Suppressor macrophage treated with lipopolysaccharide for 4 hours (primary cell): ENCODE measurements around the gene ATP6V0E1.
"Not testable (repeated sequence)": the region's sequence is repeated elsewhere in the genome, so short reads cannot be mapped to it uniquely, and the experiment has no call there.

ENCODE experiments used
- DNase-seq: peaks from one replicate; pipeline ENCODE4 v3.0.0-alpha.2; 2020

ATP6V0E1 gene

DNA sequence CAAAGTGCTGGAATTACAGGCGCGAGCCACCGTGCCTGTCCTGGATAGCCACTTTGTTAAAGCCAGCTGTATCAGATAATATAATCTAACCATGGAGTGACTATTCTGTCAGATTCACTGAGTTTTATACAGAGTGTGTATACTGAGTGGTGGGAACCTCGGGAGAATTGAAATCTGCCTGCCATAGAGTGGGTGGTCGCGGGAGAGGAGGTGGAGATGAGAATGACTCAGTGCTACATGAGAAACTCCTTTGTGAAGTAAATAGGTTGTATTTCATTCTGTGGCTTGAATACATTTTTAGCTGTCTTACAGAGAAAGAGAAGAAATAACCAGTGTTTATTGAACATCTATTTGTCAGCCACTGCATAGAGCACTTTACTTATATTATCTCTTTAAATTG lies 26.4 kb downstream of the ATP6V0E1 start:
- no peak for DNase-seq

DNA sequence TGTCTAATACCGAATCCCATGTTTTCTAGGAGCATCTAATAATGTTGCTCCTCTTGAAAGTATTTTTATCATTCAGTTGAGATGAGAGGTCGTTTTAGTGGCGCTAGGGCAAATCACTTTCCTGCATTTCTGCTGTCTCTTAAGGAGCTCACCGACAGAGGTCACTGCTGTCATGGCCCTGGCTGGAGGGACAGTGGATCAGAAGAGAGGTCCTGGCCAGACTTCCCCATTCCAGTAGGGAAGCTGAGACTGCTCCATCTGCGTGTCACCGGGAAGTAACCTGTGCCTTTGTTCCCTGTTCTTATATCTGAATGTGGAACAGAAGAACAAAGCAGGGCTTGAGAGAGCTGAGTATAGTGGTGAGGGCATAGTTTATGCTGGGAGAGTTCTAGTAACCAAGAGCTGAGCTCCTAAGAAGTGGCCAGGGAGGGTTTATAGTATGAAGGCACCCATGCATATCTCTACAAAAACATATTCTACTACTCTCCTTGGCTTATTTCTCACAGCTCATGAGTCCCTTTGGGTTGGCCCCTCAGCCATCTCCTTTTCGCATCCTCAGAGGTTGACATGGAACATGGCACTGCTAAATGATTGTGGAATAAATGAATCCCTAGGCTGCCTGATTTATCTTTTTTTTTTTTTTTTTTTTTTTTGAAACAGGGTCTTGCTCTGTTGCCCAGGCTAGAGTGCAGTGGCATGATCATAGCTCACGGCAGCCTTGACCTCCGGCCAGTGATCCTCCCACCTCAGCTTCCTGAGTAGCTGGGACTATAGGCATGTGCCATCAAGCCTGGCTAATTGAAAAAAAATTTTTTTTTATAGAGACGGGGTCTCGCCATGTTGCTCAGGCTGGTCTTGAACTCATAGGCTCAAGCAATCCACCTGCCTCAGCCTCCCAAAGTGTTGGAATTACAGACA lies 27.2 kb downstream of the ATP6V0E1 start:
- peak; percentile 81 for DNase-seq

DNA sequence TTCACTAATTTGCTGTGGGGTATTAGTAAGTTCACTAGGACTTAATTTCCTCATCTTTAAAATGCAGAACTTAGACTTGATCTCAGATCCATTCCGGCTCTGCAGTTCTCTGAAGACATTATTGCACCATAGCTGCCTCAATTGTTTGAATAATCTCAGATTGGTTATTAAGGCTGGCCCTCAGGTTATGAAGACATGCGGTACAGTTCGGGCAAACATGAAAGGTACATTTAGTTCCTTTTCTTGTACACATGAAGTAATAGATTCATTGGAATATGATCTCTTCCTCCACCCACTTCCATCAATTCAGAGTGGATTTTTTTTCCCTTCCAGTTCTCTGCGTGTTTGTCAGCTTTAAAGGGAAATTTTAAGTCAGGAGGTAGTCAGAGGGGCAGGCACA lies 28.0 kb downstream of the ATP6V0E1 start:
- DNase-seq = peak; percentile 65

DNA sequence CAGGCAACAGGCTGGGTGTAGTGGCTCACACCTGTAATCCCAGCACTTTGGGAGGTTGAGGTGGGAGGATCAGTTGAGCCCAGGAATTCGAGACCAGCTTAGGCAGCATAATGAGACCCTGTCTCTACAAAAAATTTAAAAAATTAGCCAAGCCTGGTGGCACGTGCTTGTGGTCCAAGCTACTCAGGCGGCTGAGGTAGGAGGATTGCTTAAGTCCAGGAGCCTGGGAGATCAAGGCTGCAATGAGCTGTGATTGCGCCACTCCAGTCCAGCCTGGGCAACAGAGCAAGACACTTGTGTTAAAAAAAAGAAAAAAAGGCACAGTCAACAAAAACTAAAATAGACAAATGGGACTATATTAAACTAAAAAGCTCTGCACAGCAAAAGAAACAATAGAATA lies 29.3 kb downstream of the ATP6V0E1 start:
- DNase-seq = peak; percentile 86

DNA sequence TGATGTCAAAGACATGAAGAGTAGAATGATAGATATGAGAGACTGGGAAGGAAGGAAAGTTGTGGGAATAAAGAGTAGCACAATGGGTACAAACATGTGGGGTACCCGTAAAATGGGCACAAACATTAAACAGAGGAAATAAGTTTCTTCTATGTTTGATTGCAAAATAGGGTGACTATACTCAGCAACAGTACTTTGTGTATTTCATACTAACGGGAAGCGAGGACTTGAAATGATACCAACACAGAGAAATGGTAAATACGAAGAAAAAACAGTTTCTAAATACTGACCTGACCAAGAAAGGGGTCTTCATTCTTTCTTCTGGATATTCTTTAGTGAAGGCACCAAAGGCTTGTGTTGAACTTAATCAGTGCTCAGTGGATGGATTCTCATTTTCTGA lies 31.1 kb downstream of the ATP6V0E1 start:
- DNase-seq = peak; percentile 80

DNA sequence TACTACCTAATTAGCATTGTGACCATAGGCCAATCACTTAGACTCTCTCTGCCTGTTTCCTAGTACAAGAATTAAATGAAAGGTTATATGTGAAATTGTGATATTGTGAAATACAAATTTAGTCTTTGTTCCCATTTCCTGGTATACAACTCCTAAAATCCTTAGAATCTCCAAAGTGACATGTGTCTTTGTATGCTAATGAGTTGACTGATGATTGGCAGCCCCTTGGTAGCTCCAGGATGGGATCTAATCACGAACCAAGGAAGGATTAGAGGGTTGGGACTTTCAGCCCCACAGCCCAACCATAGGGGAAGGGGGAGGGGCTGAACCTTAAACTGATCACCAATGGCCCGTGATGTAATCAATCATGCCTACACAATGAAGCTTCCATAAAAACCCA lies 31.6 kb downstream of the ATP6V0E1 start:
- peak; percentile 67 for DNase-seq

DNA sequence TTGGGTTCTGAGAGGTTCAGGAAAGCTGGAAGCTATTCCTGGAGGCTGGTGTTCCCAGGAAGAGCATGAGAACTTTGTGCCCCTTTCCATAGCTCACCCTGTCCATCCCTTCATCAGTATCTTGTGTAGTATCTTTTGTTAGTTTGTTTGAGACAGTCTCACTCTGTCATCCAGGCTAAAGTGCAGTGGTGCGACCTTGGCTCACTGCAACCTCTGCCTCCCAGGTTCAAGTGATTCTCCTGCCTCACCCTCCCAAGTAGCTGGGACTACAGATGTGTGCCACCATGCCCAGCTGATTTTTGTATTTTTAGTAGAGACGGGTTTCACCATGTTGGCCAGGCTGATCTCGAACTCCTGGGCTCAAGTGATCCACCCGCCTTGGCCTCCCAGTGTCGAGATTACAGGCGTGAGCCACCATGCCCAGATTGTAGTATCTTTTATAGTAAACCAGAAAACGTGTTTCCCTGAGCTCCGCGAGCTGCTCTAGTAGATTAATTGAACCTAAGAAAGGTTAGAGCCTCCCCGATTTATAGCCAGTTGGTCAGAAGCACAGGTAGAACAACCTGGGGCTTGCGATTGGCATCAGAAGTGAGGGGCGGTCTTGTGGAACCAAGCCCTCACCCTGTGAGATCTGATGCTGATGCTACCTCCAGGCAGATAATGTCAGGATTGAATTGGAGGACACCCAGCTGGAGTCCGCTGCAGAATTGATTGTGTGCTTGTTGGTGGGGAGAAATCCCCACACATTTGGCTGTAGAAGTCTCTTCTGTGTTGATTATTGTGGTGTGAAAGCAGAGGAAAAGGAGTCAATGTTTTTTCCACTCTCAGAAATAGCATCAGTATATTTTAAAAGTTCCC lies 32.3 kb downstream of the ATP6V0E1 start:
- no peak for DNase-seq

DNA sequence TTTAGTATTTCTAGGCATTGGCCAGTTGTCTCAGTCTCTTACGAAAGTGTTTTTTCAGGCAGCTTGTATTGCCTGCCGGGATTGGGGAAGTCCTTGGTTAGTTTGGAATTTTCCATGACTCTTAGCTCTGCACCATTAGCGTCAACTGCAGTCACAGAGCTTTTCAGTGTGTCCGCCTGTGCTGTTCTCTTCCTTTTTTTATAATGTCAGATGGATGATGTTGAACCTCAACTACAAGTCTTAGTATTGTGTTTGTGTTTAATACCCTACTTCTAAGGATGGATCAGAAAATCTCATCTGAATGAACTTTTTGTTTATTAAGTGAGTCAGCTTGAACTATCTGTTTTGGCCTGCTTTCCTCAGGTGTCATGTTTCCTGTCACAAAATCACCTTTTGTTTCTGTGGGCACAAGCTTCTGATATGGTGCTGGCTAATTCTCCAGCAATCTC lies 33.1 kb downstream of the ATP6V0E1 start:
- peak; percentile 95 for DNase-seq

DNA sequence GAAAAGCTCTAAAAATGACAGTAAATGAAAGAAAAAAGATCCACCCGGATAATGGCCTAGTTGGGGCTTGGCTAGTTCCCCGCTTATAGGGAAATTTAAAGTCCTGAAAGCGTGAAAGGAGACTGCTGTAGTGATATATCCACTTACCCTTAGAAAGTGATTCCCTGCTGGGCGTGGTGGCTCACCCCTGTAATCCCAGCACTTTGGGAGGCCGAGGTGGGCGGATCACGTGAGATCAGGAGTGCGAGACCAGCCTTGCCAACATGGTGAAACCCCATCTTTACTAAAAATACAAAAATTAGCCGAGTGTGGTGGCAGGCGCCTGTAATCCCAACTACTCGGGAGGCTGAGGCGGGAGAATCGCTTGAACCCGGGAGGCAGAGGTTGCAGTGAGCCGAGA lies 33.5 kb downstream of the ATP6V0E1 start:
- DNase-seq = peak; percentile 28

DNA sequence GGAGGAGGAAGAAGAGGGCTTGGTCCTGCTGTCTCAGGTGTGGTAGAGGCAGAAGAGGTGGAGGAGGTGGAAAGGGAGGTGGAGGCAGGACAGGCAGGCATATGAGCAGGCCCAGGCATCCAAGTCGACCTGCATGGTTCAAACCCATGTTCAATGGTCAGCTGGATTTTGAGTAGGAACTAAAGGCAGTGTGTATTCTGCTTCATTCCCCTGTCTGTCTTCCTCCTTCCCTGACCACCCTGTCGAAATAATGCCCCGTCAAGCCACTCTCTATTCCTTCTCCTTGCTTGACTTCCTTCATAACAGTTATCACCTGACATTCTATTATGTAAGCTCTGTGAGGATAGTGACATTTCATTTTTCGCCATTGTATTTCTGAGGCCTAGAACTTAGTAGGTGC lies 34.8 kb downstream of the ATP6V0E1 start:
- peak; percentile 70 for DNase-seq

DNA sequence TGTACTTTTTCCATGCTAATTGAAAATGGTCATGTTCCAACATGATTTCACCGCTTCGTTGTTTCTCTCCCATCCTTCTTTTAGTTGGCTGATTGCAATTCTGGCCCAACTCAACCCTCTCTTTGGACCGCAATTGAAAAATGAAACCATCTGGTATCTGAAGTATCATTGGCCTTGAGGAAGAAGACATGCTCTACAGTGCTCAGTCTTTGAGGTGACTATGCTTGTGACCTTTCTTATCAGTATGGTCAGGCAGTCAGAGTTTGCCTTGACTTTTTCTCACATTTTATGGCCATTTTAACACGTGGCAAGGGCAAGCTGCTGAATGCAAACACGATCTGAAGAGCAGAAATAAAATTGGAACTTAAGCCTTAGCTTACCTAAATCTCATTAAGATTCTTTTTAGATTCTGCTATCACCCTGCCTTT lies 36.6 kb downstream of the ATP6V0E1 start:
- DNase-seq = no peak

DNA sequence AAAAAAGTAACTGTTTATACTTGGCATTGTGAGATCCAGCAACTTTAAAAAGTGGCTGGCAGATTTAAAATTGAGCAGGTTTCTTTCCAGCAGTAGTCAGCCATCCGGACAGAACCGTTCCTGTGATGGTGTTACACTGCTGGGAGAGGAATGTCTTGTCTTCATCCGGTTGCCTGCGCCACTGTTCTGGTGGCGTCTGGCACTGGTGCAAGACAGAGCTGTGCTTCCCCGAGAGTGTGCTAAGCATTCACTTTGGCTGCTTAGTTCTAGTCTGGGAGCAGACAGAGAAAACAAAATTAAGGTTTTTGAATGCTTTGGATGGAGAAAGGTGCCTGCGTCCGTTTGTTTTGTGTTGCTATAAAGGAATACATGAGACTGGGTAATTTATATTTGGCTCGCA lies 37.1 kb downstream of the ATP6V0E1 start:
- DNase-seq = no peak

DNA sequence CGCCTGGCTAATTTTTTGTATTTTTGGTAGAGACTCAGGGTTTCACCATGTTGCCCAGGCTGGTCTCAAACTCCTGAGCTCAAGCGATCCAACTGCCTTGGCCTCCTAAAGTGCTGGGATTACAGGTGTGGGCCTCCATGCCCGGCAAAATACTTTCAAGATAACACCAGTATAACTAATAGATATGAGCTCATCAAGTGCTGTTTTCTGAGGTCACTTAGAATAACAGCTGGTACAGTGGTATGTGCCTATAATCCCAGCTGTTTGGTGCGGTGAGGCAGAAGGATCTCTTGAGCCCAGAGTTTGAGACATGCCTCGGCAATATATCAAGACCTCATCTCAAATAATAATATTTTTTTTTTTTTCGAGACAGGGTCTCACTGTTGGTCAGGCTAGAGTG lies 42.1 kb downstream of the ATP6V0E1 start:
- no peak for DNase-seq

DNA sequence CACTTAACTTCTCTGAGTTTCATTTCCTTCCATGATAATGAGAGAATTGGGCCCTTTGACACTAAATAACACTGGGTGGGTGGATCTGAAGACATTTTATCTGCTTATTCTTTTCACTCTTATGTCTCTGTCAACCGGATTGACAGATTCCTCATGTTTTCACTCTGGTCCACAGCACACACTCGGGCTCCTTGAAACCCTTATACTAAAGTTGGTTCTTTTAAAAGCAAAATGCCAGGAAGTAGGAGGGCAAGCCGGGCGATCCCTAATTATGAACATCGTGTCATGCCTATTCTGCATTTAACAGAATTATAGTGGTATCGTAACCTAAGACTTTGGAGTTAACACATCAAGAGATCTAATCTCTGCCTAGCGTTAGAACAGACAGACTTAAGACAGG lies 44.3 kb downstream of the ATP6V0E1 start:
- peak; percentile 44 for DNase-seq

DNA sequence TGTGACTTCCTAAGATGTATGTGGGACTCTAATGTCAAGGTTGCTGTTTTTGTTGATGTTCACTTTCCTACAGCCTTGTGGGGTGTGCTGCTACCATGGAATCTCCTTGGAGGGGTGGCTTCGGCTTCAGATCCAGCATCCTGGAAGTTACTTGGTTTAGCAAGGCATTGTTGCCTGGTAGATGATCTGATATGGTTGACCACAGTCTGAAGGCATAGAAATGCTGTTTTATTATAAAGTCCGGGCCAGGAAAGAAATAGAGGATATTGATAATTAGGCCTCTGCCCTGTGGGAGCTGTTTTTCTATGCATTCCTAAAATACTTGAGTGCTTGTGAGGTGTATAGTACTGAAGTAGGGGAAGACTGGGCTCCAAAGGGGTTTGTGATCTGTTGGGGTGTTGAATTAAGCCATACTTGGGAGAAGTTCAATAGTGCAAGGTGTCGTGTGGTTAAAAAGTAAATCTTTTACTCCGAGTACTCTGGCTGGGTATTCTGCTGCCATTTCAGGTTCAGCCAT lies 45.3 kb downstream of the ATP6V0E1 start:
- no peak for DNase-seq

DNA sequence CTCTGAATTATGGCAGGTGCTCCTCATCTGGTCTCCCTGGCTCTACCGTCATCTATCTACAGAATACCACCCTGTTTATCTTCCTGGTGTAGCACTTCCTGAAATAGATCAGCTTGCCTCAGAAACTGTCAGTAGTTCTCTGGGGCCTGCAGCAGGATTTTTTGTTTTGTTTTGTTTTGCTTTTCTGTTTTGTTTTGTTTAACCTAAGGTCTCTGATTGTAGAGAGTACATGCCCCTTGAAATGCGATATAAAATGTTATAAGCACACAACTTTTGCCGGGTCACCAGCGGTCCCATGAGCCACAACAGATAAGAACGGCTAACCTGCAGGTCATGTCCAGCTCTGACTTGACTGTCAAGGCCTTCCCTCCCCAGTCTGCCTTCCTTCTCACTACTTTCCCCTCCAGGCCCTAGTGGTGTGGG lies 45.9 kb downstream of the ATP6V0E1 start:
- peak; percentile 33 for DNase-seq

DNA sequence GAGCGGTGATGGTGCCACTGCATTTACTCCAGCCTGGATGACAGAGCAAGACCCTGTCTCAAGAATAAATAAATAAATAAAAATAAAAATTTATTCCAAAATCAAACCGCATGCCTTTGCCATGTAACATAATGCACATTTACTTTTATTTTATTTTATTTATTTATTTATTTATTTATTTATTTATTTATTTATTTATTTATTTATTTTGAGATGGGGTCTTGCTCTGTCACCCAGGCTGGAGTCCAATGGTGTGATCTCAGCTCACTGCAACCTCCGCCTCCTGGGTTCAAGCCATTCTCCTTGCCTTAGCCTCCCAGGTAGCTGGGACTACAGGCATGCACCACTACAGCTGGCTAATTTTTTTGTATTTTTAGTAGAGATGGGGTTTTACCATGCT lies 48.5 kb downstream of the ATP6V0E1 start:
- DNase-seq = not testable (repeated sequence)

DNA sequence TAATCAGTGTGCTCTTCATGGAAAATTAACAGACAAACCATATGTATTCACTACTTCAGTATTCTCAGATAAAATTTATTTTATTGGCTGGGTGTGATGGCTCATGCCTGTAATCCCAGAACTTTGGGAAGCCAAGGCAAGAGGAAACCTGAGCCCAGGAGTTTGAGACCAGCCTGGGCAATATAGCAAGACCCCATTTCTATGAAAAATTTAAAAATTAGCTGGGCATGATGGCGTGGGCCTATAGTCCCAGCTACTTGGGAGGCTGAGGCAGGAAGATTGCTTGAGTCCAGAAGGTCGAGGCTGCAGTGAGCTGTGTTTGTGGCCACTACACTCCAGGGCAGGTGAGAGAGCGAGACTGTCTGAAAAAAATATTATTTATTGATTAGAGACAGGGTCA lies 49.2 kb downstream of the ATP6V0E1 start:
- DNase-seq = no peak

DNA sequence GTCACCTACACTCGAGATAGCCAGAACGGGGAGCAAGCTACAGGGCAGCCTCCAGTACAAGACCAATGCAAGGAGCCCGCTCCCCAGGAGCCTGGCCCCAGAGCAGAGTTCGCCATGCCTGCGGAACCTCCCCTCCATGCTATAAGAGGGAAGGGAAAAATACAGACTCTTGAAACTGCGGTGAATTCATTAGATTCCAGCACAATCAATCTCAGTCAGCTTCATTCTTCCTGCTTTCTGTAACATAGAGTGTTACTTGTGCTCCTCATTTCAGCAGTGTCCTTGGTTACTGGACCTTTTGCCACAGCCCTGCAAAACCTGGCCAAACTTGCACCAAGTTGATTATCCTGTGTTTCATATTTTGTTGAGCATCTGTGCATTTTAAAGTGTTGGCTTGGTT lies 50.4 kb downstream of the ATP6V0E1 start:
- no peak for DNase-seq

DNA sequence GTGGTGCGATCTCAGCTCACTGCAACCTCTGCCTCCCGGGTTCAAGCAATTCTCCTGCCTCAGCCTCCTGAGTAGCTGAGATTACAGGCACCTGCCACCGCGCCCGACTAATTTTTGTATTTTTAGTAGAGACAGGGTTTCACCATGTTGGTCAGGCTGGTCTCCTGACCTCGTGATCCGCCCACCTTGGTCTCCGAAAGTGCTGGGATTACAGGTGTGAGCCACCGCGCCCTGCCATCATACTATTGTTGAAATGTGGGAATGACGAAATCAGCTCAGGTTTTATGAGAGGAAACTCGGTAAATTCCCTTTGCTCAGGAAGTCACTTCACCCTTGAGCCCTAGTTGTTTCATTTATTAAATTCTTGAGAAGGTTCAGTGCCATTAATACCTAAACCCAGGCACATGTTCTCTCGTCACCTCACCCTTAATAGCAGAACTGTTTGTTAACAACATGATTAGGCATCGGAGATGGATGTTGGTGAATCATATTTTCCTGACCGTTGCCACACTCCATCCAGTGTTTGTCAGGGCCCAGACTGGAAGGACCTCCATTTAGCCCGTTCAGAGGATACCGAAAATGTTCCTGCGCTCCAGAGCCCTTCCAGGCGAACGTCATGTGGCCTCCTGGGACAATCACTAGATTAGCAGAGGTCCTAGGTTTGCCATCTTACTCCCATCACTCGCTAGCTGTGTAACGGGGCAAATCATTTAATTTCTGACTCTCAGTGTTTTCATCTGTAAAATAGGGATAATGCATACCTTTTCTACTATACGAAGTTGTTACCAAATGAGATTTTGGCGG lies 52.5 kb downstream of the ATP6V0E1 start:
- DNase-seq = peak; percentile 83

DNA sequence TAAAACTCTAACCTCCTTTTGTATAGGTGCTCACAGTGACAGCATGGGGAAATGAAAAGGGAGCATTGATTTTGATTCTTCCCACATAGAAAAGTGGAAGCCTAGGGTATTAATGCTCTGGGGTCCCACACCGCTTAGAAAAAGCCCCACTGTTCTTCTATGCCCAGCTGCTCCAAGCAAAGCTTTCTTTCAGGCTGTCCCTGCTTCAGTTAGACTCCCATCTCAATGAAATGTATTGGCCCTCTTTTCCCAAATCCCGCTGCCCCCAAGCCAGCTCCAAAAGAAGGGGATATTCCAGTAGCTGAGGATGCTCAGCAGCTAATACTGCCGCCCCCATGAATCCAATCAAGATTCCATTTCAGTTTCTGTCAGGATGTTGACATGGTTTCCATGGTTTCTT lies 55.6 kb downstream of the ATP6V0E1 start:
- DNase-seq = no peak

DNA sequence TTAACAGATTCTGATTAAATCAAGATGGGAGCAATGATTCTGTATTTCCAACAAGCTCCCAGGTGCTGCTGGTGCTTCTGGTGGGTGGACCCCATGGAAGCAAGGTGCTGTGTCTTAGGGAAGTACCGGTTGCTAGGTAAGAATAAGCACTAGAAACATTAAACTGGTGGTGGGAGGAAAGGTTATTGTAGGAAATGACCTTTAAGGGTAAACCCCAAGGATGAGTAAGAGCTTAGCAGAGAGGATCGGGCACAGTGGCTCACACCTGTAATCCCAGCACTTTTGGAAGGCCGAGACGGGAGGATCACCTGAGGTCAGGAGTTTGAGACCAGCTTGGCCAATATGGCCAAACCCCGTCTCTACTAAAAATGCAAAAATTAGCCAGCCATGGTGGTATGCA lies 56.4 kb downstream of the ATP6V0E1 start:
- no peak for DNase-seq
